ENCODE measurements around the gene CXCL6.

CXCL6 gene

DNA sequence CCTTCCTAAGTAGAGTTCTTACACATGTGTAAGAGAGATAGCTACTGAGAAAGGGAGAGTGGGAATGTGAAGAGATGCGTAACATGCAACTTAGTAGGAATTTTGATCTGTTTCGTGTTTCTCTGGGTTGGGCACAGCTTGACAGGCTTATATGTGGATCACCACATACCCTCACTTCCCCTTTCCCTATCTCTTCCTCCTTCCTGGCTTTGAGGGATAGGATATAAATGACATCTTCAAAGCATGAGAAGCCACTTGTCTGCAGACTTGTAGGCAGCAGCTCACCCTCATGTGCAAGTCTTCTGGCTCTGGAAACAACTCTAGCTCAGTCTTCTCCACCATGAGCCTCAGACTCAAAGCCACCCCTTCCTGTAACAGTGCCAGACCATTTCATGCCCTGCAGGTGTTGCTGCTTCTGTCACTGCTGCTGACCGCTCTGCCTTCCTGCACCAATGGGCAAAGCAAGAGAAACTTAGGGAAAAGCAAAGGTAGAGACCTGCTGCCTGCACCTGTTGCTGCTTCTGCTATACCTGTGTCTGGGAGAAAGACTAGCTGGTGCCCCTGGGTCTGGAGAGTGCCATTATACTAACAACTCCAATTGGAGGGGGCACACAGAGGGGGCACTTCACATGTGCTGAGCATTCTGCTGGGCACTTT, 11.2 kb downstream of the CXCL6 start:
- no peak overlapping the region for H3K4me3 ChIP-seq (replicated peaks; ENCODE audit: low read depth, low read length)
- TF ChIP-seq, protein P1, sequence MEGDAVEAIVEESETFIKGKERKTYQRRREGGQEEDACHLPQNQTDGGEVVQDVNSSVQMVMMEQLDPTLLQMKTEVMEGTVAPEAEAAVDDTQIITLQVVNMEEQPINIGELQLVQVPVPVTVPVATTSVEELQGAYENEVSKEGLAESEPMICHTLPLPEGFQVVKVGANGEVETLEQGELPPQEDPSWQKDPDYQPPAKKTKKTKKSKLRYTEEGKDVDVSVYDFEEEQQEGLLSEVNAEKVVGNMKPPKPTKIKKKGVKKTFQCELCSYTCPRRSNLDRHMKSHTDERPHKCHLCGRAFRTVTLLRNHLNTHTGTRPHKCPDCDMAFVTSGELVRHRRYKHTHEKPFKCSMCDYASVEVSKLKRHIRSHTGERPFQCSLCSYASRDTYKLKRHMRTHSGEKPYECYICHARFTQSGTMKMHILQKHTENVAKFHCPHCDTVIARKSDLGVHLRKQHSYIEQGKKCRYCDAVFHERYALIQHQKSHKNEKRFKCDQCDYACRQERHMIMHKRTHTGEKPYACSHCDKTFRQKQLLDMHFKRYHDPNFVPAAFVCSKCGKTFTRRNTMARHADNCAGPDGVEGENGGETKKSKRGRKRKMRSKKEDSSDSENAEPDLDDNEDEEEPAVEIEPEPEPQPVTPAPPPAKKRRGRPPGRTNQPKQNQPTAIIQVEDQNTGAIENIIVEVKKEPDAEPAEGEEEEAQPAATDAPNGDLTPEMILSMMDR (IDR thresholded peaks at IDR 0.05; ENCODE audit: low read length, missing control alignments) = no peak
- DNase-seq (ENCODE audit: low read depth) = no peak

- DNase-seq (ENCODE audit: low read depth) = no peak
- H3K4me3 ChIP-seq (replicated peaks; ENCODE audit: low read depth, low read length) = no peak overlapping the region
- TF ChIP-seq, protein P1 (IDR thresholded peaks at IDR 0.05; ENCODE audit: low read length, missing control alignments) = no peak
Measured at GRCh38 chr4:73848183-73848777, 11.8 kb downstream of the CXCL6 start.

GRCh38 chr4:73850261-73850970, 13.9 kb downstream of the CXCL6 start:
- no peak overlapping the region for H3K4me3 ChIP-seq (replicated peaks; ENCODE audit: low read depth, low read length)
- DNase-seq (ENCODE audit: low read depth) = no peak
- TF ChIP-seq, protein P1 (IDR thresholded peaks at IDR 0.05; ENCODE audit: low read length, missing control alignments) = no peak

- TF ChIP-seq, protein P1 (IDR thresholded peaks at IDR 0.05; ENCODE audit: low read length, missing control alignments) = no peak
- no peak for DNase-seq (ENCODE audit: low read depth)
- H3K4me3 ChIP-seq (replicated peaks; ENCODE audit: low read depth, low read length) = no peak overlapping the region
Measured at GRCh38 chr4:73851293-73851692, 14.8 kb downstream of the CXCL6 start.

GRCh38 chr4:73852771-73853170, 16.3 kb downstream of the CXCL6 start:
- TF ChIP-seq, protein P1 (IDR thresholded peaks at IDR 0.05; ENCODE audit: low read length, missing control alignments) = no peak
- H3K4me3 ChIP-seq (replicated peaks; ENCODE audit: low read depth, low read length) = no peak overlapping the region
- DNase-seq (ENCODE audit: low read depth) = no peak

- H3K4me3 ChIP-seq (replicated peaks; ENCODE audit: low read depth, low read length) = no peak within 1 kb of the TSS
- TF ChIP-seq, protein P1 (IDR thresholded peaks at IDR 0.05; ENCODE audit: low read length, missing control alignments) = peak; percentile 23
Measured at GRCh38 chr4:73853246-73853704, 16.8 kb downstream of the CXCL6 start, which contains the start of gene PF4V1. Gene PF4V1 (plus strand): TSS chr4:73853296. CDS start chr4:73853363, 67 bp downstream.

More at GRCh38 chr4:73853246-73853704, 16.8 kb downstream of the CXCL6 start, which contains the start of gene PF4V1:
- DNase-seq (ENCODE audit: low read depth) = no peak

All from fibroblast of pulmonary artery (primary cell).